Ishikawa (cell line): ENCODE results near the gene SCAND1.

ENCODE experiments used
- CEBPB ChIP-seq: IDR thresholded peaks from 2 replicates; pipeline ENCODE4 v1.6.1; 2012
- CREB1 ChIP-seq: IDR thresholded peaks from 2 replicates; pipeline ENCODE4 v1.6.1; 2012; ENCODE audit warnings: low read depth
- EGR1 ChIP-seq: IDR thresholded peaks from 2 replicates; pipeline ENCODE4 v1.6.1; 2012
- EP300 ChIP-seq: IDR thresholded peaks from 2 replicates; pipeline ENCODE4 v1.6.1; 2012; ENCODE audit warnings: borderline replicate concordance
- FOXM1 ChIP-seq: IDR thresholded peaks from 2 replicates; pipeline ENCODE4 v1.6.1; 2012; ENCODE audit warnings: low read depth, borderline replicate concordance
- MAX ChIP-seq: IDR thresholded peaks from 2 replicates; pipeline ENCODE4 v1.6.1; 2012
- RAD21 ChIP-seq: IDR thresholded peaks from 2 replicates; pipeline ENCODE4 v1.6.1; 2012; ENCODE audit warnings: low read depth
- REST ChIP-seq: IDR thresholded peaks from 2 replicates; pipeline ENCODE4 v1.6.1; 2012; ENCODE audit warnings: low read depth, mild to moderate bottlenecking
- TAF1 ChIP-seq: IDR thresholded peaks from 2 replicates; pipeline ENCODE4 v1.6.1; 2012; ENCODE audit warnings: low read depth, mild to moderate bottlenecking
- TCF12 ChIP-seq: IDR thresholded peaks from 2 replicates; pipeline ENCODE4 v1.6.1; 2012; ENCODE audit warnings: low read depth
- USF1 ChIP-seq: IDR thresholded peaks from 2 replicates; pipeline ENCODE4 v1.6.1; 2012
- ZBTB7A ChIP-seq: IDR thresholded peaks from 2 replicates; pipeline ENCODE4 v1.6.1; 2012; ENCODE audit warnings: low read depth

GRCh38 chr20:35954200-35954906 lies at the start of gene SCAND1:
- no peak for TF ChIP-seq CEBPB
- no peak for TF ChIP-seq EGR1
- TF ChIP-seq RAD21, result peak; percentile 39; the same call in 1 of the 2 replicates
- TF ChIP-seq MAX, result peak; percentile 95
- no peak for TF ChIP-seq EP300
- peak; percentile 71; the same call in 1 of the 2 replicates for TF ChIP-seq TCF12
- peak; percentile 89 for TF ChIP-seq TAF1
- no peak for TF ChIP-seq ZBTB7A
- no peak for TF ChIP-seq CREB1
- 0 out of 2 replicates have a peak, but pooled peaks have one; percentile 20 for TF ChIP-seq REST
- peak; percentile 18; the same call in 1 of the 2 replicates for TF ChIP-seq FOXM1
- no peak for TF ChIP-seq USF1
